Measurements from ENCODE around the gene TRPM5.

Gene TRPM5

GRCh38 chr11:2465202-2466068 is 21.1 kb upstream of the TRPM5 start:
- H3K27me3 ChIP-seq (ENCODE audit: insufficient read depth, poor library complexity, severe bottlenecking) = no peaks in the 10 kb centered on the region
- no peak overlapping the region for H3K4me3 ChIP-seq (replicated peaks; ENCODE audit: insufficient read depth, low read length)
- no peak overlapping the region for H3K27ac ChIP-seq (replicated peaks)
- TF ChIP-seq REST (IDR thresholded peaks at IDR 0.05; ENCODE audit: insufficient replicate concordance, low read depth) (no peak), POLR2AphosphoS5 (IDR thresholded peaks at IDR 0.05; ENCODE audit: low read depth) (no peak), SPI1 (IDR thresholded peaks at IDR 0.05; ENCODE audit: borderline replicate concordance, low read depth) (no peak), CTCF (IDR thresholded peaks at IDR 0.05; ENCODE audit: insufficient read depth, low read length) (no peak), GABPA (IDR thresholded peaks at IDR 0.05; ENCODE audit: low read depth) (no peak)
- no peak for DNase-seq (ENCODE audit: low read depth in 1 of 2, low spot score in 1 of 2)

GRCh38 chr11:2464451-2465165 is 20.3 kb upstream of the TRPM5 start:
- no peak overlapping the region for H3K4me3 ChIP-seq (replicated peaks; ENCODE audit: insufficient read depth, low read length)
- H3K27ac ChIP-seq (replicated peaks) = no peak overlapping the region
- no peaks in the 10 kb centered on the region for H3K27me3 ChIP-seq (ENCODE audit: insufficient read depth, poor library complexity, severe bottlenecking)
- no peak for DNase-seq (ENCODE audit: low read depth in 1 of 2, low spot score in 1 of 2)
- TF ChIP-seq SPI1 (IDR thresholded peaks at IDR 0.05; ENCODE audit: borderline replicate concordance, low read depth) (no peak), CTCF (IDR thresholded peaks at IDR 0.05; ENCODE audit: insufficient read depth, low read length) (no peak), POLR2AphosphoS5 (IDR thresholded peaks at IDR 0.05; ENCODE audit: low read depth) (no peak), GABPA (IDR thresholded peaks at IDR 0.05; ENCODE audit: low read depth) (no peak), REST (IDR thresholded peaks at IDR 0.05; ENCODE audit: insufficient replicate concordance, low read depth) (no peak)

GRCh38 chr11:2463766-2464277 is 19.5 kb upstream of the TRPM5 start:
- peaks cover 2% of the 10 kb centered on the region for H3K27me3 ChIP-seq (ENCODE audit: insufficient read depth, poor library complexity, severe bottlenecking)
- no peak overlapping the region for H3K4me3 ChIP-seq (replicated peaks; ENCODE audit: insufficient read depth, low read length)
- TF ChIP-seq REST (IDR thresholded peaks at IDR 0.05; ENCODE audit: insufficient replicate concordance, low read depth) = no peak
- TF ChIP-seq POLR2AphosphoS5 (IDR thresholded peaks at IDR 0.05; ENCODE audit: low read depth) = no peak
- TF ChIP-seq GABPA (IDR thresholded peaks at IDR 0.05; ENCODE audit: low read depth) = no peak
- no peak for TF ChIP-seq CTCF (IDR thresholded peaks at IDR 0.05; ENCODE audit: insufficient read depth, low read length)
- no peak for TF ChIP-seq SPI1 (IDR thresholded peaks at IDR 0.05; ENCODE audit: borderline replicate concordance, low read depth)
- H3K27ac ChIP-seq (replicated peaks) = no peak overlapping the region
- DNase-seq (ENCODE audit: low read depth in 1 of 2, low spot score in 1 of 2) = no peak

All from HL-60 (cell line).